Endothelial cell of umbilical vein (primary cell): Measurements from ENCODE around the gene ZMIZ1.

Experiments
- CTCF ChIP-seq, 2 donors: IDR thresholded peaks; 1 replicate in 1 of 2; 2 replicates in 1 of 2; pipeline ENCODE4 v1.5.1; 2011; ENCODE audit warnings: low read length in 2 of 2, mild to moderate bottlenecking in 2 of 2, moderate library complexity in 2 of 2, control low read depth in 1 of 2, inconsistent platforms in 1 of 2, low read depth in 1 of 2; ENCODE audit not compliant: insufficient read depth in 1 of 2; ENCODE audit errors: extremely low read depth in 1 of 2
- EZH2 ChIP-seq: IDR thresholded peaks from 2 replicates; pipeline ENCODE4 v1.6.1; 2012; ENCODE audit warnings: borderline replicate concordance, low read depth, mild to moderate bottlenecking, moderate library complexity, low read length, inconsistent platforms; ENCODE audit not compliant: severe bottlenecking
- FOS ChIP-seq: IDR thresholded peaks from 2 replicates; pipeline ENCODE4 v1.6.1; 2011; ENCODE audit warnings: mild to moderate bottlenecking, low read length, moderate library complexity, borderline replicate concordance; ENCODE audit not compliant: insufficient read depth
- GATA2 ChIP-seq: IDR thresholded peaks from 2 replicates; pipeline ENCODE4 v1.7.0; 2011; ENCODE audit warnings: low read depth, mild to moderate bottlenecking, moderate library complexity, mixed read lengths, low read length; ENCODE audit not compliant: insufficient read length, insufficient read depth
- JUN ChIP-seq: IDR thresholded peaks from 2 replicates; pipeline ENCODE4 v1.6.1; 2011; ENCODE audit warnings: borderline replicate concordance, low read depth; ENCODE audit not compliant: insufficient read length, insufficient read depth
- MYC ChIP-seq: IDR thresholded peaks from one replicate; pipeline ENCODE4 v1.6.1; 2011; ENCODE audit warnings: mild to moderate bottlenecking, low read depth, low read length
- POLR2A ChIP-seq: IDR thresholded peaks from 2 replicates; pipeline ENCODE4 v1.6.1; 2012; ENCODE audit warnings: low read depth, mild to moderate bottlenecking, control low read depth, low read length
- POLR2AphosphoS5 ChIP-seq: IDR thresholded peaks from 2 replicates; pipeline ENCODE4 v1.6.1; 2012; ENCODE audit warnings: low read depth, mild to moderate bottlenecking, control low read depth, low read length, moderate library complexity; ENCODE audit not compliant: insufficient read depth
- TF ChIP-seq, protein P1 (sequence below): IDR thresholded peaks from 2 replicates; pipeline ENCODE4 v1.6.1; 2011; ENCODE audit not compliant: insufficient read depth, insufficient read length

GRCh38 chr10:79303631-79304478 lies 235.1 kb downstream of the ZMIZ1 start:
- no peak for TF ChIP-seq CTCF (IDR thresholded peaks at IDR 0.05; ENCODE audit: extremely low read depth in 1 of 2, insufficient read depth in 1 of 2, low read depth in 1 of 2, low read length in 2 of 2)
- TF ChIP-seq POLR2A = no peak
- TF ChIP-seq EZH2 = no peak
- TF ChIP-seq POLR2AphosphoS5 = no peak
- TF ChIP-seq, protein P1, sequence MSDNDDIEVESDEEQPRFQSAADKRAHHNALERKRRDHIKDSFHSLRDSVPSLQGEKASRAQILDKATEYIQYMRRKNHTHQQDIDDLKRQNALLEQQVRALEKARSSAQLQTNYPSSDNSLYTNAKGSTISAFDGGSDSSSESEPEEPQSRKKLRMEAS = no peak
- TF ChIP-seq JUN = no peak
- no peak for TF ChIP-seq MYC
- no peak for TF ChIP-seq GATA2
- TF ChIP-seq FOS = no peak
